Activated CD8-positive, alpha-beta memory T cell treated with anti-CD3 and anti-CD28 coated beads, Interleukin-2, amount 50 U/mL, for 48 hours (primary cell): Measurements from ENCODE around the gene TBX1.

Source experiments
- DNase-seq: peaks from one replicate; pipeline ENCODE4 v3.0.0-alpha.2; 2020

TBX1 gene

GRCh38 chr22:19753996-19754700 lies 6.4 kb upstream of the TBX1 start:
- DNase-seq: no peak

DNA sequence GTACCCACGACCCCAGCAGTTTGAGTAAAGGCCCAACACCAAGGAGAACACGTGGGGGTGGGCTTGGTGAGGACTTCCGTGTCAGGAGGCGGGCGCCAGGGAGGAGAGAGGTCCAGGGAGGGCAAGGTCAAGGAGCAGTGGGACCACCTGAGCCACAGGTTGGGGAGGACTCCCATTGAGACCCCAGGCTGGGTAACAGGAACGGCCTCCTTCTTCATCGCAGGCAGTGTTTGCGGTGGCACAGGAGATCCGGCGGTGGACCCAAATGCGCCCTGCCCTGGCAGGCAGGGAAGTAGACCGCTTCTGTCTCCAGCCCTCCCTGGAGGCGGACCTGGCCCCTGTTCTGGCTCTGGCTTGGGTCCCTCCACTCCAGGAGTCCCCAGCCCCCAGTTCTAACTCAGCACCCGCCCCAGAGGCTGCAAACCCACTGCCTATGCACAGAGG lies 5.9 kb upstream of the TBX1 start:
- no peak for DNase-seq

DNA sequence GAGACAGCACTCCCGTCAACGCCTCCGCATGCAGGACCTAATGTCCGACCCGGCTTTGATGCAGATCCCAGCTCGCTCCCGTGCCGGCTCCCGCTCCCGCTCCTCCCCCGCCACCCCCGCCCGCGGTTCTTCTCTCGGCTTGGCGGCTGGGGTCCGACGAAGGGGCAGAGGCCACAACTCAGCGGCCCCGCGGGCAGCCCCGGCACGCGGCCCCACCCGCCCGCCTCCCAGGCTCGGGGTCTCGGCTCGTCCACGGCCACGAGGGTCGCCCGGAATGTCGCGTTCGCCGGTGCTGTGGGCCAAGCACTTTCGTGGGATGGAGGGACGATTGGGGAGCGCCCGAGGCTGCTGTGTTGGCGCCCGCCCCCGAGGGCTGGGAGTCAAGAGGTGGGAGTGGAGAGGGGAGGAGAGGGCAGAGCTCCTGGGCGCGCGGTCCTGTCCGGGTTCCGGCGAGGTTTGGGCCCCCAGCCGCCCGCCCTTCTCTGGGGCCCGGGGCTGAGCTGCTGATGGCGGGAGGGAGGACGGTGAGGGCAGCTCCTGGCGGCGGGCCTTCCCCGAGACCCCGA lies 5.3 kb upstream of the TBX1 start:
- no peak for DNase-seq

- no peak for DNase-seq
Measured at GRCh38 chr22:19755722-19756287, 4.8 kb upstream of the TBX1 start.

GRCh38 chr22:19756288-19757128 lies 4.1 kb upstream of the TBX1 start:
- DNase-seq: peak; percentile 77

- DNase-seq: no peak
Measured at GRCh38 chr22:19757140-19757984, 3.2 kb upstream of the TBX1 start.

- no peak for DNase-seq
Measured at GRCh38 chr22:19757985-19758895, 2.3 kb upstream of the TBX1 start.

DNA sequence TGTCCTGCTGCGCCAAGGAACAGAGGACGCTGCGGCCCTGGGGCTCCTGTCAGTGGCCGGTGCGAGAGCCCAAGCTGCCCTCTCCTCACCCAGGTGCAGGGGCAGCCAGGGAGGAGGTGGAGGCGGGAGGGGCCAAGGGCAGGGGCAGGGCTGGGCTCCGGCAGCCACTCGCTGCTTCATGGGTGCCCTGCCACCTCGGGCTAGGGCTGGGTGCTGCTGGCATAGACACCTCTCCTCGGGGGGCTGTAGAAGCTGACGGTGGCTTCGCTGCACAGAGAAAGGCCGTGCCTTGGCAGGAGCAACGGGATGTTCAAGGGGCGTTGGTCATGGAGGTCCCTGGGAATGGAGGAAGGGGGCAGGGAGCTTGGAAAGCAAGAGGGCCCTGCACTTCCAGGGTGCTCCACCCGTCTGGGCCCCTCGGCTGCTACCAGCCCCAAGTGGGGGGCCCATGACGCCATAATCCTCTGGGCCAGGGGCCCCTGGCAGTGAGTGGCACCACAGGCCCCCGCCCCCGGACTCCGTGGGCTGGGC lies 1.6 kb upstream of the TBX1 start:
- no peak for DNase-seq

DNA sequence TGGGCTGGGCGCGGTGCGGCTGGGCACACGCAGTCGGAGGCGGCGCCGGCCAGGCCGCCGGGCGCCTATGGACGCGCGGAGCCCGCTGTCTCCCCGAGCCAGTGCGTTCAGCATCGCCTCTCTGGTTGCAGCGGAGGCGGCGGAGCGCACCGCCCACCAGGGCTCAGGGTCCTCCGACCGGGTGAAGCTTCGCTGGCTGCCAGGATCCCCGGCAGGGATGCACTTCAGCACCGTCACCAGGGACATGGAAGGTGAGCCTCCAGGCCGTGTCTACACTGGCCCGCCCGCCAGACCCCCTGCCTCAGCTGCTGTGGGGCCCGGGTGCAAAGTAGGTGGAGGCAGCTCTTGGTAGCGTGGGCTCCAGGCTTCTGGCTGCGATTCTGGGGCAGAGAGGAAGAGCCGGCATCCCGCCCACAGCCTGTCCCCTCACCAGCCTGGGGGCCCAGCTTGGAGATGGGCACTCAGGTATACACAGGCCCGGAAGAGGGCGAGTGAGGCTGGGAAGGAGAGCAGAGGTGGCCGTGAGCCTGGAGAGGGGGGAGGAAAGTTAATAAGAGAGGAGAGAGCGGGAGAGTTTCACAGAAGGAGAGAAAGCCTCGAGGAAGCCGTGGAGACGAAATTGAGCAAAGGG lies 1.0 kb upstream of the TBX1 start:
- DNase-seq: no peak

GRCh38 chr22:19760951-19761724 lies 560 bp downstream of the TBX1 start:
- DNase-seq: no peak

DNA sequence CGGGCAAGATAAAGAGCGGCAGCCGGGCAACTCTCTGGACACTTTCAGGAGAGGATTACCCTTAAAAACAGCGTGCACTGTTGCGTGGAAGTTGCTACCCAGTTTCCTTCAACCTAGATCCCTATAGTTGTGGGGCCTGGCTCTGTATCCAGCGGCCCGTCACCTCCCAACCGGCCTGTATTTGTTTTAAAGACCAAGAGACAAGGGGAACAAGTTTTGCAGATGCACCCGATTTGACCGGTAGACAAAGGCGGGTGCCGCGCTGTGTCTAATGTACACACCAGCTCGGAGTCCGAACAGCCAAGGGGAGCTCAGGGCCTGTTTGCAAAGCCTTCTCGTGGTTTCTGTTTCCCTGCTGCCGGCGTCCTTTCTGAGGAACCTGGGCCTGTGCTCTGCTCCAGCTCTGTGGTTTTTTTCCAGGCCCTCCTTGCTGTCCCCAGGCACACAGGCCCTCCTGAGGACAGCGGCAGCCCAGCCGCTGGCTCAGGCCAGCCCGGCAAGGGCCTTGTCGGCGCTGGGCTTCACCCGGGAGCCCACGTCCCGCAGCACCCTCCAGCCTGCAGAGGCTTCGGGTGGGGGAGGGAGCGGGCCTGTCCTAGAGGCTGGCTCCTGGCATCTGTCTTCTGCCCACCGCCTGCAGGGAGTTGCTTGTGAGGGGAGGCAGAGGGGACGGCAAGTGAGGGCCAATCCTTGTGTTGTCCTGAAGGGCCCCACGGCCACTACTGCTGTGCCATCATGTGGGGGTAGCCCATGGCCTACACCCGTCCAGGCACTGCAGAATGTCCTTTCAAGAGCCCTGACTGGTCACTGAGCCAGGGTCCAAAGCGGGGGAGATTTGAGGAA lies 1.4 kb downstream of the TBX1 start:
- no peak for DNase-seq

GRCh38 chr22:19762568-19763457 lies 2.2 kb downstream of the TBX1 start:
- DNase-seq: no peak

DNA sequence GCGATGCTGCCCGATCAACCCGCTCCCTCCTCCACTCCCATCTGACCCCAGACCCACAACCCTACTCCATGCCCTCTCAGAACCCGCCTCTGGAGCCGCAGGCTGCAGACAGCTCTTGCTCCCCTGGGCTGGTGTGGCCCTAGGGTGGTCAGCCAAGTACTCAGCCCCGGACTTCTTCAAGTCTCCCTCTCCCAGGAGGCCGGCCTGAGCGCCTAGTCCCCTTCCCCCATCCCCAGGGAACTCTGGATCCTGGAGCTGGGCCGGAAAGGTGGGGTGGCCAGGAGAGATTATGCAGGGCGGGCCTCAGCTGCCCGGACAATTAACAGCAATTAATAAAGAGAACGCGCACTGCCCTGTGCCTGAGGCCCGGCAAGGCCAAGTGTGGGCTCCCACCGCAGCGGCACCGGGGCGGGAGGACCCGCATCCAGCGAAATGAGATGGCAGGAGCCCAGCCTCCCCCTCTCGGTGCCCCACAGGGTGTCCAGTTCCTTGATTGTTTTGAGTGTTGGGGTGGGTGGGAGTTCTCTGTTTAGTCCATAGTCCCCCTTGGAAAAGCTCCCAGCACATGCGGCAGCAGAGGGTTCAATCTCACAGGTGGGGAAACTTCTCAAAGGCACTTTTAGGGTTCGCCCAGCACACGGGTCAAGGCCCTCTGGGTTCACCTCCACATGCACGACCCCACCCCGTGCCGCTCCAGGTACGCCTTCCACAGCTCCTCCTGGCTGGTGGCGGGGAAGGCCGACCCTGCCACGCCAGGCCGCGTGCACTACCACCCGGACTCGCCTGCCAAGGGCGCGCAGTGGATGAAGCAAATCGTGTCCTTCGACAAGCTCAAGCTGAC lies 3.1 kb downstream of the TBX1 start:
- DNase-seq: no peak

GRCh38 chr22:19764299-19764593 lies 3.7 kb downstream of the TBX1 start:
- DNase-seq: no peak

- DNase-seq: no peak
Measured at GRCh38 chr22:19764636-19765476, 4.3 kb downstream of the TBX1 start.
